H7 (cell line): Measurements from ENCODE around the gene CCDC136. TPM values are rescaled to one million over a fixed set of nuclear protein-coding genes. Genes with fewer than 3 reads are reported as not detected.

Experiments used
- DNase-seq: peaks from one replicate; pipeline ENCODE4 v3.0.0; 2012
- H3K27me3 ChIP-seq: 2 replicates; pipeline ENCODE4 v1.6.0; 2011; ENCODE audit warnings: mild to moderate bottlenecking, low read length; ENCODE audit not compliant: control insufficient read depth, insufficient read depth
- H3K36me3 ChIP-seq: replicated peaks from 2 replicates; pipeline ENCODE4 v1.5.1; 2011; ENCODE audit warnings: low read length; ENCODE audit not compliant: control insufficient read depth, insufficient read depth
- H3K4me3 ChIP-seq: 2 replicates; pipeline ENCODE4 v1.5.1; 2011; ENCODE audit warnings: low read depth, mild to moderate bottlenecking, control low read depth, low read length, moderate library complexity; ENCODE audit not compliant: insufficient read depth
- total RNA-seq: library from RNA; depleted of rRNA; stranded (reverse); fragments of >200 nt; shearing (Covaris generic); gene quantifications from 2 replicates; pipeline ENCODE4 v1.2.3, GENCODE V29; 2014

The CCDC136 gene
- total RNA-seq, 1 experiment from 2014 or later, result 9.7 TPM

DNA sequence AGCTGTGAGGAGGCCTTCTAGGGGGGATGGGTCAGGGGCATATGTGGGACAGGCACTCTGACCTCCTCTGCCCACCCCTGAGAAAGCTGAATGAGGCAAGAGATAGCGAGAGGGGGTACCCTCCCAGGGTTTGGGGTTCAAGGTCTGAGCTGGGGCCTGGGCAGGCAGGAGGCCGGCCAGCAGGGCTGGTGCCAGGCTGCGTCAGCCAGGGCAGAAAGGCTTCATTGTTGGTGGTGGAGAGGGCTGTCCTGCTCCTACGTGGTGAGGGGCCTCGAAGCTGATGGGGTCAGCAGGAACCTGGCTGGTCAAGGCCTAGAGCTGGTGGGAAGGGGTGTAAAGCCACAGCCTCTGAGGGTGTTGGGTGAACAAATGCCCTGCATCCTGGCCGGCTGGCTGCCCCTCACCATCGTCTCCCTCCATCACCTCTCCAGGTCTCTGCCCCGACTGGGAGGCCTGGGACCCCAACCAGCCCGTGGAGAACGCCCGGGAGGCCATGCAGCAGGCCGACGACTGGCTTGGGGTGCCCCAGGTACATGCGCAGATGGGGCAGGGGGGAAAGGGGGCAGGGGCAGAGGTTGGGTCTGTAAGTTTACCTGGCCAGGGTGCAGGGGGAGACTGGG, 45.1 kb downstream of the CCDC136 start:
- DNase-seq, result peak; percentile 50
- Histone ChIP-seq H3K36me3 (no peaks in the 10 kb centered on the region; the same call in 1 of the 2 replicates), H3K27me3 (no peaks in the 10 kb centered on the region), H3K4me3 (no peak overlapping the region)

- DNase-seq, result peak; percentile 41
- Histone ChIP-seq H3K36me3 (no peaks in the 10 kb centered on the region; the same call in 1 of the 2 replicates), H3K4me3 (no peak overlapping the region), H3K27me3 (no peaks in the 10 kb centered on the region)
These were observed 45.8 kb downstream of the CCDC136 start for GRCh38 chr7:128837521-128837921.

GRCh38 chr7:128838109-128838779, 46.5 kb downstream of the CCDC136 start:
- Histone ChIP-seq H3K4me3 (no peak overlapping the region), H3K36me3 (no peaks in the 10 kb centered on the region; the same call in 1 of the 2 replicates), H3K27me3 (no peaks in the 10 kb centered on the region)
- DNase-seq, result peak; percentile 42

GRCh38 chr7:128838981-128839731, 47.4 kb downstream of the CCDC136 start:
- no peaks in the 10 kb centered on the region; the same call in 1 of the 2 replicates for H3K36me3 ChIP-seq
- peak; percentile 51 for DNase-seq
- H3K4me3 ChIP-seq, result no peak overlapping the region

GRCh38 chr7:128839751-128840177, 48.0 kb downstream of the CCDC136 start:
- H3K36me3 ChIP-seq, result no peaks in the 10 kb centered on the region; the same call in 1 of the 2 replicates
- H3K4me3 ChIP-seq, result no peak overlapping the region
- peak; percentile 51 for DNase-seq
- H3K27me3 ChIP-seq, result no peaks in the 10 kb centered on the region

More at GRCh38 chr7:128838981-128839731, 47.4 kb downstream of the CCDC136 start:
- no peaks in the 10 kb centered on the region for H3K27me3 ChIP-seq

GRCh38 chr7:128840326-128841170, 48.8 kb downstream of the CCDC136 start:
- peak; percentile 52 for DNase-seq
- no peaks in the 10 kb centered on the region; the same call in 1 of the 2 replicates for H3K36me3 ChIP-seq
- H3K4me3 ChIP-seq, result no peak overlapping the region
- no peaks in the 10 kb centered on the region for H3K27me3 ChIP-seq

GRCh38 chr7:128841171-128841690, 49.5 kb downstream of the CCDC136 start:
- DNase-seq, result peak; percentile 66
- Histone ChIP-seq H3K36me3 (no peaks in the 10 kb centered on the region; the same call in 1 of the 2 replicates), H3K4me3 (no peak overlapping the region), H3K27me3 (no peaks in the 10 kb centered on the region)

DNA sequence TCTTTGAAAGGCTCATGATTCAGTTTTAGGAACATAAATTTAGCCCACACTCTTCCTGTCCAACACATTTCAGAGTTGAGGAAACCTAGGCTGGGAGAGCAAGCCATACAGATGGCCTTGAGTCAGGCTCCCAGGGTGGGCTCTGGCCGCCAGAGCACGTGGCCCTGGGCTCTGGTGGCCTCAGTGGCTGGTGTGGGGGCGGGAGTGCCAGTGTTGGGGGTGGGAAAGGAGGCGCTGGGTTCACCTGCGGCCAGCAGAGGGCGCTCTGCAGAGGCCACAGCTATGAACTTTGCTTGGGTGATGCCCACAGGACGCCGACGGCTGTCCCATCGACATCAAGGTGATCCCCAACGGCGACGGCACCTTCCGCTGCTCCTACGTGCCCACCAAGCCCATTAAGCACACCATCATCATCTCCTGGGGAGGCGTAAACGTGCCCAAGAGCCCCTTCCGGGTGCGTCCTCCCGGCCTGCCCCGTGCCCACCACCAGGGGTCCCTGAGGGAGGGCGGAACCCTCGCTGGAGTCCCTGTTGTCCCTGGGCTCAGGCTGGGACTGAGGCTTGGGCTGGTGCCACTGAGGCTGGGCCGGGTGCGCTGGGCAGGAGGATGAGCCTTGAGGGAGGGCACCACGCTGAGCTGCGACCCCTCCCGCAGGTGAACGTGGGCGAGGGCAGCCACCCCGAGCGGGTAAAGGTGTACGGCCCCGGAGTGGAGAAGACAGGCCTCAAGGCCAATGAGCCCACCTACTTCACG, 50.3 kb downstream of the CCDC136 start:
- H3K27me3 ChIP-seq, result no peaks in the 10 kb centered on the region
- no peak overlapping the region for H3K4me3 ChIP-seq
- no peaks in the 10 kb centered on the region; the same call in 1 of the 2 replicates for H3K36me3 ChIP-seq
- DNase-seq, result peak; percentile 98

DNA sequence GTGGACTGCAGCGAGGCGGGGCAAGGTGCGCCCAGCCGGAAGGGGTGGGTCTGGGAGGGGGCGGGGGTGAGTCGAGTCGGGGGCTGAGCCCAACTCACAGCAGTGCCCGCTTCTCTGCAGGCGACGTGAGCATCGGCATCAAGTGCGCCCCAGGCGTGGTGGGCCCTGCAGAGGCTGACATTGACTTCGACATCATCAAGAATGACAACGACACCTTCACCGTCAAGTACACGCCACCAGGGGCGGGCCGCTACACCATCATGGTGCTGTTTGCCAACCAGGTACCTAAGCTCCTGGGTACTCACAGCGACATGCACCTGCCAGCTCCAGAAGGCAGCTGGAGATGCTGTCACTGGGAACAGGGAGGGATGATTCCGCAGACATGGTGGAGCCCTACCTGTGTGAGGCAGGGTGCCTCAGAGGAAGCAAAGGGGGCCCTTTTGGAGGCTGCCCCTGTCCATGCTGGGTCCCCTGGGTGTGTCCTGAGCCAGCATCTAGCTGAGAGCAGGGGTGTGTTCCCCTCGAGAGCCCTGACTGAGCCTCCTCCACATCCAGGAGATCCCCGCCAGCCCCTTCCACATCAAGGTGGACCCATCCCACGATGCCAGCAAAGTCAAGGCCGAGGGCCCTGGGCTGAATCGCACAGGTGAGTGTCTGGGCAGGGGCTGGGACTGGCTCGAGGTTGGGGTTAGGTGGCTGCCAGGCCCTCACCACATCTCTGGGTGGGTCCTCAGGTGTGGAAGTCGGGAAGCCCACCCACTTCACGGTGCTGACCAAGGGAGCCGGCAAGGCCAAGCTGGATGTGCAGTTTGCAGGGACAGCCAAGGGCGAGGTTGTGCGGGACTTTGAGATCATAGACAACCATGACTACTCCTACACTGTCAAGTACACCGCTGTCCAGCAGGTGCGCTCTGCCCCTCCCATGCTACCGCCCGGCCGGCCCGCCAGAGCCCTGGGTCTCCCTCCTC, 51.2 kb downstream of the CCDC136 start:
- no peak for DNase-seq
- Histone ChIP-seq H3K4me3 (no peak overlapping the region), H3K27me3 (no peaks in the 10 kb centered on the region), H3K36me3 (no peaks in the 10 kb centered on the region; the same call in 1 of the 2 replicates)

DNA sequence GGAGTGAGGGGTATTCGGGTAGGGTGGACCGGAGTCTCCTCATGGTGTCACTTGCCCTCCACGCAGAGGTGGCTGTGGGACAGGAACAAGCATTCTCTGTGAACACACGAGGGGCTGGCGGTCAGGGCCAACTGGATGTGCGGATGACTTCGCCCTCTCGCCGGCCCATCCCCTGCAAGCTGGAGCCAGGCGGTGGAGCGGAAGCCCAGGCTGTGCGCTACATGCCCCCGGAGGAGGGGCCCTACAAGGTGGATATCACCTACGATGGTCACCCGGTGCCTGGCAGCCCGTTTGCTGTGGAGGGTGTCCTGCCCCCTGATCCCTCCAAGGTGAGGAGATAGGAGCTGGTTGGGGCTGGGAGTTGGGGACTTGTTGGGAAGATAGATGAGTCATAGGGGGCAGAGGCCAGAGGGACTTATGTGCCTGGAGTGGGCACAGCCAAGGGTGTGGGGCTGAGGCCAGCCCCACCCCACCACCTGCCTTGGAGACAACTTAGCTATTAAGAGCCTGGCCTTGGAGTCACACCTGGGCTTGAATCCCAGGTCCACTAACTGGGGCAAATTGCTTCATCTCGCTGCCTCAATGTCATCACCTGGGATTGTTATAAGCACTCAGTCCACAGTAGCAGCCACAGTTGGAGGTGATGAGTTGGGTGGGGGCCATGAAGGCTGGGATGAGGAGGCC, 52.3 kb downstream of the CCDC136 start:
- H3K36me3 ChIP-seq, result no peaks in the 10 kb centered on the region; the same call in none of the 2 replicates
- H3K27me3 ChIP-seq, result no peaks in the 10 kb centered on the region
- DNase-seq, result no peak

DNA sequence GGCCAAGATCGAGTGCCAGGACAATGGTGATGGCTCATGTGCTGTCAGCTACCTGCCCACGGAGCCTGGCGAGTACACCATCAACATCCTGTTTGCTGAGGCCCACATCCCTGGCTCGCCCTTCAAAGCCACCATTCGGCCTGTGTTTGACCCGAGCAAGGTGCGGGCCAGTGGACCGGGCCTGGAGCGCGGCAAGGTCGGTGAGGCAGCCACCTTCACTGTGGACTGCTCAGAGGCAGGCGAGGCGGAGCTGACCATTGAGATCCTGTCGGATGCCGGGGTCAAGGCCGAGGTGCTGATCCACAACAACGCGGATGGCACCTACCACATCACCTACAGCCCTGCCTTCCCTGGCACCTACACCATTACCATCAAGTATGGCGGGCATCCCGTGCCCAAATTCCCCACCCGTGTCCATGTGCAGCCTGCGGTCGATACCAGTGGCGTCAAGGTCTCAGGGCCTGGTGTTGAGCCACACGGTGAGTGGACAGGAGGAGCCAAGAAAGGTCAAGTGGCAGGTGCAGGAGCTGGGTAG, 53.1 kb downstream of the CCDC136 start:
- no peak overlapping the region for H3K4me3 ChIP-seq
- no peaks in the 10 kb centered on the region for H3K27me3 ChIP-seq
- H3K36me3 ChIP-seq, result no peaks in the 10 kb centered on the region; the same call in none of the 2 replicates
- no peak for DNase-seq

More for the DNA sequence above, 52.3 kb downstream of the CCDC136 start:
- H3K4me3 ChIP-seq, result no peak overlapping the region

- H3K36me3 ChIP-seq, result peaks cover under 1% of the 10 kb centered on the region
- H3K4me3 ChIP-seq, result no peak overlapping the region
- DNase-seq, result no peak
- H3K27me3 ChIP-seq, result no peaks in the 10 kb centered on the region
These were observed 53.7 kb downstream of the CCDC136 start for GRCh38 chr7:128845475-128845874.
